Body of pancreas (tissue), 4 donors: ENCODE measurements around the gene SLC38A10.

Experiments used
- CTCF ChIP-seq, 7 experiments: fragments of 450-650 bp in 4 of 7; fragments of 200-600 bp in 3 of 7; sonication (generic) in 3 of 7; IDR thresholded peaks; one replicate each; pipeline ENCODE4 v1.5.1; 2016 to 2019; ENCODE audit warnings: antibody characterized with exemption in 7 of 7
- POLR2A ChIP-seq, 3 donors: fragments of 450-650 bp; IDR thresholded peaks; one replicate each; pipeline ENCODE4 v1.6.1; 2016; ENCODE audit warnings: antibody characterized with exemption in 3 of 3, mild to moderate bottlenecking in 2 of 3

GRCh38 chr17:81336930-81337325 is 41.8 kb upstream of the SLC38A10 start:
- TF ChIP-seq CTCF (IDR thresholded peaks at IDR 0.05) (no peak), POLR2A (IDR thresholded peaks at IDR 0.05) (no peak)
